Caco-2 (cell line): ENCODE data around the gene CDH20. TPM values are rescaled to one million over a fixed set of nuclear protein-coding genes. Genes with fewer than 3 reads are reported as not detected.

Experiments
- BruUV-seq: library from RNA; stranded (reverse); fragments of 400-500 nt; replicated peaks from 2 replicates; lab custom pipeline; 2021; lab: Mats Ljungman, UMichigan
- CTCF ChIA-PET: fragments of 300-600 bp; sonication (Branson Sonifier 250); formaldehyde crosslinking; loops from one replicate; lab custom pipeline; 2022; ENCODE audit warnings: antibody characterized with exemption; lab: Charles Lee
- POLR2A ChIA-PET: fragments of 300-600 bp; sonication (Branson Sonifier 250); formaldehyde crosslinking; loops from one replicate; lab custom pipeline; 2022; ENCODE audit warnings: antibody characterized with exemption; lab: Charles Lee
- DNase-seq, 2 experiments: peaks; one replicate each; pipeline versions ENCODE4 v3.0.0 to v3.0.0-alpha.2; 2020 to 2022
- H3K27me3 ChIP-seq: replicated peaks from 2 replicates; pipeline ENCODE4 v1.6.0; 2011; ENCODE audit warnings: low read length; ENCODE audit not compliant: control insufficient read depth, insufficient read depth
- H3K36me3 ChIP-seq: 2 replicates; pipeline ENCODE4 v1.5.1; 2011; ENCODE audit warnings: low read length; ENCODE audit not compliant: control insufficient read depth, insufficient read depth
- H3K4me1 ChIP-seq: fragments of 250-450 bp; sonication (Bioruptor Pico); 2 replicates; pipeline ENCODE4 v1.5.1; 2020; ENCODE audit warnings: mild to moderate bottlenecking
- H3K4me3 ChIP-seq: 2 replicates; pipeline ENCODE4 v1.5.1; 2011; ENCODE audit warnings: low read depth, mild to moderate bottlenecking, control low read depth, low read length
- H3K9me3 ChIP-seq: fragments of 250-450 bp; sonication (Bioruptor Pico); 2 replicates; pipeline ENCODE4 v1.5.1; 2020; ENCODE audit warnings: mild to moderate bottlenecking, moderate library complexity
- H3K27ac Mint-ChIP-seq: one replicate; pipeline ENCODE4 v1.8.0; 2022; ENCODE audit warnings: mixed read lengths; ENCODE audit not compliant: unreplicated experiment
- H3K27me3 Mint-ChIP-seq: one replicate; pipeline ENCODE4 v1.8.0; 2022; ENCODE audit warnings: mixed read lengths; ENCODE audit not compliant: insufficient read depth, unreplicated experiment
- H3K36me3 Mint-ChIP-seq: one replicate; pipeline ENCODE4 v1.8.0; 2022; ENCODE audit warnings: mild to moderate bottlenecking, mixed read lengths; ENCODE audit not compliant: insufficient read depth, unreplicated experiment
- H3K4me1 Mint-ChIP-seq: one replicate; pipeline ENCODE4 v1.8.0; 2022; ENCODE audit warnings: low read depth, mixed read lengths; ENCODE audit not compliant: unreplicated experiment
- H3K4me3 Mint-ChIP-seq: one replicate; pipeline ENCODE4 v1.8.0; 2022; ENCODE audit warnings: mild to moderate bottlenecking, moderate library complexity, mixed read lengths; ENCODE audit not compliant: unreplicated experiment
- H3K9me3 Mint-ChIP-seq: one replicate; pipeline ENCODE4 v1.8.0; 2022; ENCODE audit warnings: mixed read lengths; ENCODE audit not compliant: unreplicated experiment
- CTCF ChIP-seq, 2 experiments: fragments of 200-600 bp in 1 of 2; IDR thresholded peaks; 1 replicate in 1 of 2; 2 replicates in 1 of 2; pipeline versions ENCODE4 v1.5.1 to v1.8.0; 2011 to 2022; ENCODE audit warnings: antibody characterized with exemption in 1 of 2, control low read depth in 1 of 2, inconsistent platforms in 1 of 2, low read depth in 1 of 2, low read length in 1 of 2, mild to moderate bottlenecking in 1 of 2, moderate library complexity in 1 of 2; ENCODE audit not compliant: insufficient read depth in 1 of 2, severe bottlenecking in 1 of 2, unreplicated experiment in 1 of 2
- intact Hi-C: fragments of 100-400 bp; cut with micrococcal nuclease; formaldehyde crosslinking; loops from one replicate; pipeline ENCODE4 v1.10.0; 2022; ENCODE audit not compliant: unreplicated experiment
- total RNA-seq: library from RNA; stranded (reverse); gene quantifications from 2 replicates; pipeline ENCODE4 v1.2.3, GENCODE V29; 2022

Gene CDH20
- total RNA-seq, 1 experiment from 2014 or later: not detected

DNA sequence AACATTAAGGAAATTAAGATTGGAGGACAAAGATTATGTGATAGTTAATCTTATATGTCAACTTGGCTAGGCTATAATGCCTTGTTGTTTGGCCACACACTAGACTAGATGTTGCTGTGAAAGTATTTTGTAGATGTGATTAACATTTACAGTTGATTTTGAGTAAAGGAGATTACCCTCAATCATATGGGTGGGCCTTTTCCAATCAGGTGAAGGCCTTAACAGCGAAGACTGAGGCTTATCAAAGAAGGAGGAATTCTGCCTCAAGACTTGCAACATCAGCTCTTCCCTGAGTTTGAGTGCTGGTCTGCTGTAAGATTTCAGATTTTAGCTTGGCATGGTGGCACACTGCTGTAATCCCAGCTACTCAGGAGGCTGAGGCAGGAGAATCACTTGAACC is 250.3 kb downstream of the CDH20 start:
- DNase-seq: no peak
- H3K36me3 Mint-ChIP-seq: no peaks in the 10 kb centered on the region
- H3K9me3 Mint-ChIP-seq: no peaks in the 10 kb centered on the region
- ChIA-PET CTCF (no interaction called here), POLR2A (no interaction called here)
- H3K27ac Mint-ChIP-seq: no peak overlapping the region
- H3K4me1 Mint-ChIP-seq: no peaks in the 10 kb centered on the region
- no peaks in the 10 kb centered on the region for H3K36me3 ChIP-seq
- H3K4me3 ChIP-seq: no peak overlapping the region
- no peaks in the 10 kb centered on the region for H3K27me3 Mint-ChIP-seq
- intact Hi-C loops: loop anchor here (2.0 to 5.0 kb wide), 2 partner anchors 44 to 309 kb away; partner anchors contain the start of gene RNF152
- no TSS peak for BruUV-seq
- TF ChIP-seq CTCF (IDR thresholded peaks at IDR 0.05; ENCODE audit: insufficient read depth in 1 of 2, low read depth in 1 of 2, low read length in 1 of 2, severe bottlenecking in 1 of 2, unreplicated experiment in 1 of 2): no peak
- no peaks in the 10 kb centered on the region for H3K4me1 ChIP-seq
- no peaks in the 10 kb centered on the region for H3K9me3 ChIP-seq
- no peak overlapping the region for H3K4me3 Mint-ChIP-seq
- no peaks in the 10 kb centered on the region for H3K27me3 ChIP-seq

DNA sequence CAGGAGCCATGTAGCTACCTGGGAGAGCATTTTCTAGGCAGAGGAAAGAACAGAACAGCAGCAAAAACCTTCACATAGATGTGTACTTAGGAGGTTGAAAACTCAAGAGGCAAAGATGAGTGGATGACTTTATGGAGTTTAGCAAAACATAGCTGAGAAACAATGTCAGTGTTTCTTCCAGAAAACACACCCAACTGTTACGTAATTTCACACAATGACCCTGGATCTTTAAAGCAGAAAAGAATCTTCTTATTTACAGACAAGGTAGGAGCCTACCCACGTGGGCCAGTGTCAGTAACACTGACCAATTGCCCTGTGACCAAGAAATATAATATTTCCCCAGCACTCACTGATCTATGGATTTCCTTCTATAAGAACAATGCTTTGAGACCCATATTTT is 254.6 kb downstream of the CDH20 start:
- no peaks in the 10 kb centered on the region for H3K4me1 ChIP-seq
- DNase-seq: no peak
- H3K27ac Mint-ChIP-seq: no peak overlapping the region
- no peak for TF ChIP-seq CTCF (IDR thresholded peaks at IDR 0.05; ENCODE audit: insufficient read depth in 1 of 2, low read depth in 1 of 2, low read length in 1 of 2, severe bottlenecking in 1 of 2, unreplicated experiment in 1 of 2)
- no peak overlapping the region for H3K4me3 ChIP-seq
- H3K36me3 Mint-ChIP-seq: no peaks in the 10 kb centered on the region
- no peaks in the 10 kb centered on the region for H3K36me3 ChIP-seq
- H3K4me1 Mint-ChIP-seq: no peaks in the 10 kb centered on the region
- intact Hi-C loops: no loop called here
- CTCF ChIA-PET: no interaction called here
- no peaks in the 10 kb centered on the region for H3K9me3 Mint-ChIP-seq
- H3K9me3 ChIP-seq: no peaks in the 10 kb centered on the region
- H3K4me3 Mint-ChIP-seq: no peak overlapping the region
- no peaks in the 10 kb centered on the region for H3K27me3 Mint-ChIP-seq
- BruUV-seq: no TSS peak
- no peaks in the 10 kb centered on the region for H3K27me3 ChIP-seq
- POLR2A ChIA-PET: no interaction called here

DNA sequence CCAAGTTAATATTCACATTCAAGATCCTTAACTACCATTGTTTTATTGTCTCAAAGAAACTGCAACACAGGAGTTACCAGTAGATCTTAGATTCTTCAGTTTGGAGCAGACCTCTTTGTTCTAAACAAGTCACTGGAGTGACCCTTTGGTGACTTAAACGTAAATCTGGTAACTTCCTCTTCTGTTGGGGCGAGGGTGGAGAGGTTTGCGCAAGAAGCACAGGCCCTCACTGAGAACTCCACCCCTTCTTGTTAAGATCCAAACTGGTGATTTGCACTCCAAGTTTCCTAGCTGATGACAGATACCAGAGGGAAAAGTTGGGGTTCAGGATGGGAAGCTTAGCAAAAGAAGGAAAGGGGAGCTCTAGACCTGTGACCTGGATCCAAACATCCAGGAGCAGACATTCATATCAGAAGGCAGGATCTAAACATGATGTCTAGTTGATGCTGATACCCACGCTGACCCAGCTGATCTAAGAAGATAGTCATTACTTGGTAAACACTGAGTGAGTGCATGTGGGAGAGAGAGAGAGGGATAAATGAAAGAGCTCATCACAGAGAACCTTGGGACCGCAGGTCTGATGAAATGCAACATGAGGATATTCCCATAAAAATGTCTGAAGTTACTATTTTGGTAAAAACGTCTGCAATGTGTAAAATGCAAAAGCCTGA is 256.0 kb downstream of the CDH20 start:
- no peak overlapping the region for H3K4me3 Mint-ChIP-seq
- intact Hi-C loops: no loop called here
- no peaks in the 10 kb centered on the region for H3K9me3 Mint-ChIP-seq
- no peak overlapping the region for H3K27ac Mint-ChIP-seq
- H3K36me3 ChIP-seq: no peaks in the 10 kb centered on the region
- no peaks in the 10 kb centered on the region for H3K27me3 Mint-ChIP-seq
- no peak for TF ChIP-seq CTCF (IDR thresholded peaks at IDR 0.05; ENCODE audit: insufficient read depth in 1 of 2, low read depth in 1 of 2, low read length in 1 of 2, severe bottlenecking in 1 of 2, unreplicated experiment in 1 of 2)
- H3K4me1 Mint-ChIP-seq: no peaks in the 10 kb centered on the region
- no peak overlapping the region for H3K4me3 ChIP-seq
- DNase-seq: no peak
- no TSS peak for BruUV-seq
- H3K36me3 Mint-ChIP-seq: no peaks in the 10 kb centered on the region
- no peaks in the 10 kb centered on the region for H3K9me3 ChIP-seq
- H3K27me3 ChIP-seq: no peaks in the 10 kb centered on the region
- ChIA-PET CTCF (no interaction called here), POLR2A (no interaction called here)
- H3K4me1 ChIP-seq: no peaks in the 10 kb centered on the region
